NCI-H748 (cell line): ENCODE data around the gene IRF6.

Source experiments
- DNase-seq: peaks from one replicate; lab custom pipeline; 2025; ENCODE audit not compliant: unreplicated experiment; lab: John Stamatoyannopoulos, UW

The IRF6 gene

GRCh38 chr1:209790286-209791193, 15.4 kb downstream of the IRF6 start:
- DNase-seq = no peak

- no peak for DNase-seq
These were observed 16.7 kb downstream of the IRF6 start for GRCh38 chr1:209789245-209789644.

GRCh38 chr1:209787551-209787950, 18.4 kb downstream of the IRF6 start:
- no peak for DNase-seq

- no peak for DNase-seq
These were observed 19.8 kb downstream of the IRF6 start for GRCh38 chr1:209786146-209786545.

- DNase-seq = no peak
These were observed 20.4 kb downstream of the IRF6 start for GRCh38 chr1:209785592-209785991.

GRCh38 chr1:209784265-209785169, 21.4 kb downstream of the IRF6 start, which contains the start of gene C1orf74:
C1orf74 (minus strand) TSS chr1:209784559; CDS start chr1:209783634, 925 bp downstream.
- DNase-seq = peak; percentile 97

- peak; percentile 5 for DNase-seq
These were observed 22.6 kb downstream of the IRF6 start for GRCh38 chr1:209783386-209783785.

- no peak for DNase-seq
These were observed 25.7 kb downstream of the IRF6 start for GRCh38 chr1:209780268-209780667.

GRCh38 chr1:209778102-209778501, 27.8 kb downstream of the IRF6 start:
- no peak for DNase-seq

- DNase-seq = no peak
These were observed 28.4 kb downstream of the IRF6 start for GRCh38 chr1:209777587-209777986.

- no peak for DNase-seq
These were observed 30.3 kb downstream of the IRF6 start for GRCh38 chr1:209775678-209776077.

- DNase-seq = no peak
These were observed 31.4 kb downstream of the IRF6 start for GRCh38 chr1:209774592-209774991.

- no peak for DNase-seq
These were observed 33.8 kb downstream of the IRF6 start for GRCh38 chr1:209772126-209772525.

- DNase-seq = no peak
These were observed 35.1 kb downstream of the IRF6 start for GRCh38 chr1:209770636-209771415.

GRCh38 chr1:209769971-209770370, 36.0 kb downstream of the IRF6 start:
- DNase-seq = no peak

GRCh38 chr1:209769171-209769904, 36.6 kb downstream of the IRF6 start:
- no peak for DNase-seq

- DNase-seq = no peak
These were observed 37.6 kb downstream of the IRF6 start for GRCh38 chr1:209768354-209768774.

- no peak for DNase-seq
These were observed 38.2 kb downstream of the IRF6 start for GRCh38 chr1:209767706-209768105.

GRCh38 chr1:209767096-209767495, 38.8 kb downstream of the IRF6 start:
- no peak for DNase-seq

GRCh38 chr1:209766051-209766450, 39.9 kb downstream of the IRF6 start:
- DNase-seq = no peak
